GM23338 (cell line): ENCODE data around the gene SPTB. TPM values are rescaled to one million over a fixed set of nuclear protein-coding genes. Genes with fewer than 3 reads are reported as not detected.

Source experiments
- ATAC-seq: fragments of 200-7000 bp; cut with Tn5 transposase; 3 replicates; pipeline ENCODE4 v1.9.1; 2020
- DNase-seq: peaks from one replicate; pipeline ENCODE4 v3.0.0-alpha.2; 2015; ENCODE audit warnings: low spot score
- H2AFZ ChIP-seq: fragments of 200-600 bp; sonication (generic); 2 replicates; pipeline ENCODE4 v1.8.0; 2016; ENCODE audit warnings: antibody characterized with exemption, mild to moderate bottlenecking, moderate library complexity
- H3F3A ChIP-seq: fragments of 200-600 bp; sonication (generic); replicated peaks from 2 replicates; pipeline ENCODE4 v1.8.0; 2017; ENCODE audit warnings: antibody characterized with exemption, mixed run types, low read depth
- H3K27ac ChIP-seq: fragments of 200-600 bp; sonication (generic); 2 replicates; pipeline ENCODE4 v1.6.1; 2016; ENCODE audit warnings: low read depth
- H3K27me3 ChIP-seq: fragments of 200-600 bp; sonication (generic); 2 replicates; pipeline ENCODE4 v1.8.0; 2016; ENCODE audit warnings: mild to moderate bottlenecking, mixed run types, moderate library complexity; ENCODE audit not compliant: insufficient read depth
- H3K36me3 ChIP-seq: fragments of 200-600 bp; sonication (generic); 2 replicates; pipeline ENCODE4 v1.8.0; 2016; ENCODE audit warnings: mild to moderate bottlenecking; ENCODE audit not compliant: insufficient read depth
- H3K4me1 ChIP-seq: fragments of 200-600 bp; sonication (generic); 2 replicates; pipeline ENCODE4 v1.8.0; 2016; ENCODE audit warnings: mild to moderate bottlenecking, moderate library complexity; ENCODE audit not compliant: insufficient read depth
- H3K4me2 ChIP-seq: fragments of 200-600 bp; sonication (generic); 2 replicates; pipeline ENCODE4 v1.7.1; 2017; ENCODE audit warnings: mixed run types
- H3K4me3 ChIP-seq: fragments of 200-600 bp; sonication (generic); 2 replicates; pipeline ENCODE4 v1.6.1; 2016; ENCODE audit warnings: mixed run types
- H3K79me2 ChIP-seq: fragments of 200-600 bp; sonication (generic); replicated peaks from 2 replicates; pipeline ENCODE4 v1.8.0; 2017; ENCODE audit warnings: mild to moderate bottlenecking; ENCODE audit not compliant: insufficient read depth
- H3K9me2 ChIP-seq: fragments of 200-600 bp; sonication (generic); 2 replicates; pipeline ENCODE4 v1.8.0; 2017; ENCODE audit not compliant: insufficient read depth
- H4K20me1 ChIP-seq: fragments of 200-600 bp; sonication (generic); replicated peaks from 2 replicates; pipeline ENCODE4 v1.8.0; 2017; ENCODE audit warnings: mild to moderate bottlenecking; ENCODE audit not compliant: insufficient read depth
- H3K27ac Mint-ChIP-seq: 2 replicates; pipeline ENCODE4 v1.8.0; 2020; ENCODE audit warnings: inconsistent platforms, mild to moderate bottlenecking, moderate library complexity, mixed read lengths
- H3K27me3 Mint-ChIP-seq: 3 replicates; pipeline ENCODE4 v1.8.0; 2022; ENCODE audit warnings: low read depth, mild to moderate bottlenecking, moderate library complexity, mixed read lengths, inconsistent platforms; ENCODE audit not compliant: insufficient read depth, poor library complexity
- H3K36me3 Mint-ChIP-seq: 3 replicates; pipeline ENCODE4 v1.8.0; 2021; ENCODE audit warnings: low read depth, mild to moderate bottlenecking, inconsistent platforms, moderate library complexity, mixed read lengths
- H3K4me1 Mint-ChIP-seq: 3 replicates; pipeline ENCODE4 v1.8.0; 2020; ENCODE audit warnings: mild to moderate bottlenecking, inconsistent platforms, mixed read lengths
- H3K4me3 Mint-ChIP-seq: 3 replicates; pipeline ENCODE4 v1.8.0; 2021; ENCODE audit warnings: moderate library complexity, mild to moderate bottlenecking, inconsistent platforms, mixed read lengths
- H3K9me3 Mint-ChIP-seq: 3 replicates; pipeline ENCODE4 v1.8.0; 2020; ENCODE audit warnings: moderate library complexity, mild to moderate bottlenecking, inconsistent platforms, mixed read lengths
- CTCF ChIP-seq, 2 experiments: fragments of 200-600 bp in 1 of 2; sonication (generic) in 1 of 2; conservative IDR thresholded peaks; 2 replicates each; pipeline versions ENCODE4 v1.5.1 to v1.6.1; 2016 to 2017; ENCODE audit warnings: antibody characterized with exemption in 2 of 2, low read depth in 2 of 2, mild to moderate bottlenecking in 2 of 2, moderate library complexity in 1 of 2
- ETS1 ChIP-seq: IDR thresholded peaks from 2 replicates; pipeline ENCODE4 v1.6.1; 2016; ENCODE audit warnings: antibody characterized with exemption
- STAT1 ChIP-seq: IDR thresholded peaks from one replicate; pipeline ENCODE4 v1.6.1; 2016; ENCODE audit warnings: antibody characterized with exemption; ENCODE audit not compliant: unreplicated experiment
- ZNF462 ChIP-seq: fragments of 250-450 bp; sonication (Bioruptor Pico); IDR thresholded peaks from 2 replicates; pipeline ENCODE4 v1.5.0; 2020; ENCODE audit warnings: mild to moderate bottlenecking, moderate library complexity
- polyA plus RNA-seq: library from polyadenylated mRNA; unstranded; fragments of >200 nt; fragmentation: Nextera tagmentation; extraction: Ambion mirVana; gene quantifications from 2 replicates; pipeline ENCODE4 v1.2.1, GENCODE V29; 2016
- total RNA-seq: library from RNA; depleted of rRNA; stranded (reverse); fragments of >200 nt; shearing (Covaris generic); gene quantifications from 2 replicates; pipeline ENCODE4 v1.2.3, GENCODE V29; 2014

Gene SPTB
- total and polyA plus RNA-seq, 2 experiments from 2014 or later: 1.1 to 1.9 TPM

GRCh38 chr14:64756712-64757111, 123.0 kb downstream of the SPTB start:
- no peaks in the 10 kb centered on the region for H3F3A ChIP-seq
- H2AFZ ChIP-seq: no peak overlapping the region
- no peaks in the 10 kb centered on the region for H3K79me2 ChIP-seq
- no peak for ATAC-seq
- H3K4me1 ChIP-seq: peaks cover 18% of the 10 kb centered on the region
- no peak overlapping the region for H3K4me3 Mint-ChIP-seq
- no peaks in the 10 kb centered on the region for H3K9me2 ChIP-seq
- H3K27ac ChIP-seq: no peak overlapping the region
- H3K27me3 Mint-ChIP-seq: peaks cover 42% of the 10 kb centered on the region
- no peak for DNase-seq
- H3K4me2 ChIP-seq: no peak overlapping the region
- H3K4me1 Mint-ChIP-seq: peaks cover 26% of the 10 kb centered on the region
- H3K27ac Mint-ChIP-seq: no peak overlapping the region
- H3K9me3 Mint-ChIP-seq: peaks cover 7% of the 10 kb centered on the region; the same call in 2 of the 3 replicates
- no peaks in the 10 kb centered on the region for H4K20me1 ChIP-seq
- H3K4me3 ChIP-seq: no peak overlapping the region
- TF ChIP-seq ZNF462 (CRISPR knock-in tag): no peak
- TF ChIP-seq CTCF (conservative IDR thresholded peaks at IDR 0.05; ENCODE audit: low read depth in 2 of 2): no peak
- TF ChIP-seq STAT1: no peak
- no peaks in the 10 kb centered on the region for H3K36me3 ChIP-seq
- no peaks in the 10 kb centered on the region; the same call in 1 of the 3 replicates for H3K36me3 Mint-ChIP-seq
- H3K27me3 ChIP-seq: no peaks in the 10 kb centered on the region

- DNase-seq (no peak), ATAC-seq (no peak)
- Mint-ChIP-seq H3K36me3 (peaks cover 3% of the 10 kb centered on the region), H3K27me3 (peaks cover 42% of the 10 kb centered on the region), H3K4me1 (peaks cover 22% of the 10 kb centered on the region), H3K27ac (no peak overlapping the region), H3K4me3 (no peak overlapping the region), H3K9me3 (peaks cover 7% of the 10 kb centered on the region; the same call in 2 of the 3 replicates)
- Histone ChIP-seq H3K4me2 (no peak overlapping the region), H3K36me3 (no peaks in the 10 kb centered on the region), H3K27me3 (no peaks in the 10 kb centered on the region), H3K4me3 (no peak overlapping the region), H3K4me1 (peaks cover 18% of the 10 kb centered on the region), H3K79me2 (no peaks in the 10 kb centered on the region), H3F3A (no peaks in the 10 kb centered on the region), H2AFZ (no peak overlapping the region), H4K20me1 (no peaks in the 10 kb centered on the region), H3K27ac (no peak overlapping the region), H3K9me2 (no peaks in the 10 kb centered on the region)
- no peak for TF ChIP-seq ETS1
Observed at GRCh38 chr14:64755781-64756221, 123.9 kb downstream of the SPTB start.
